Measurements from ENCODE around the gene RAB40B.

Gene RAB40B

GRCh38 chr17:82639628-82640027 is 58.9 kb downstream of the RAB40B start:
- DNase-seq (ENCODE audit: low read depth), result no peak
- Histone ChIP-seq H3K4me3 (ENCODE audit: low read length) (no peak overlapping the region), H3K9me3 (ENCODE audit: control insufficient read depth, low read length) (no peaks in the 10 kb centered on the region), H3K27me3 (replicated peaks; ENCODE audit: control insufficient read depth, insufficient read depth, low read length) (no peaks in the 10 kb centered on the region), H3K9ac (ENCODE audit: low read length) (no peak overlapping the region), H3K4me1 (ENCODE audit: control insufficient read depth, insufficient read depth, low read length) (no peaks in the 10 kb centered on the region), H3K36me3 (ENCODE audit: control insufficient read depth, insufficient read depth, low read length, severe bottlenecking) (peaks cover 49% of the 10 kb centered on the region)

GRCh38 chr17:82638183-82638773 is 60.2 kb downstream of the RAB40B start:
- peaks cover 43% of the 10 kb centered on the region for H3K36me3 ChIP-seq (ENCODE audit: control insufficient read depth, insufficient read depth, low read length, severe bottlenecking)
- no peaks in the 10 kb centered on the region for H3K9me3 ChIP-seq (ENCODE audit: control insufficient read depth, low read length)
- no peak overlapping the region for H3K9ac ChIP-seq (ENCODE audit: low read length)
- no peaks in the 10 kb centered on the region for H3K4me1 ChIP-seq (ENCODE audit: control insufficient read depth, insufficient read depth, low read length)
- H3K27me3 ChIP-seq (replicated peaks; ENCODE audit: control insufficient read depth, insufficient read depth, low read length), result no peaks in the 10 kb centered on the region
- no peak overlapping the region for H3K4me3 ChIP-seq (ENCODE audit: low read length)
- no peak for DNase-seq (ENCODE audit: low read depth)

GRCh38 chr17:82636626-82637598 is 61.6 kb downstream of the RAB40B start:
- Histone ChIP-seq H3K4me1 (ENCODE audit: control insufficient read depth, insufficient read depth, low read length) (no peaks in the 10 kb centered on the region), H3K4me3 (ENCODE audit: low read length) (no peak overlapping the region), H3K9ac (ENCODE audit: low read length) (no peak overlapping the region), H3K27me3 (replicated peaks; ENCODE audit: control insufficient read depth, insufficient read depth, low read length) (no peaks in the 10 kb centered on the region), H3K36me3 (ENCODE audit: control insufficient read depth, insufficient read depth, low read length, severe bottlenecking) (peaks cover 39% of the 10 kb centered on the region), H3K9me3 (ENCODE audit: control insufficient read depth, low read length) (no peaks in the 10 kb centered on the region)
- no peak for DNase-seq (ENCODE audit: low read depth)

GRCh38 chr17:82633343-82633742 is 65.2 kb downstream of the RAB40B start:
- no peak for DNase-seq (ENCODE audit: low read depth)
- Histone ChIP-seq H3K4me1 (ENCODE audit: control insufficient read depth, insufficient read depth, low read length) (no peaks in the 10 kb centered on the region), H3K4me3 (ENCODE audit: low read length) (no peak overlapping the region), H3K9ac (ENCODE audit: low read length) (no peak overlapping the region), H3K27me3 (replicated peaks; ENCODE audit: control insufficient read depth, insufficient read depth, low read length) (no peaks in the 10 kb centered on the region), H3K36me3 (ENCODE audit: control insufficient read depth, insufficient read depth, low read length, severe bottlenecking) (peaks cover 33% of the 10 kb centered on the region), H3K9me3 (ENCODE audit: control insufficient read depth, low read length) (no peaks in the 10 kb centered on the region)

GRCh38 chr17:82632451-82632850 is 66.0 kb downstream of the RAB40B start:
- Histone ChIP-seq H3K9me3 (ENCODE audit: control insufficient read depth, low read length) (no peaks in the 10 kb centered on the region), H3K36me3 (ENCODE audit: control insufficient read depth, insufficient read depth, low read length, severe bottlenecking) (peaks cover 42% of the 10 kb centered on the region)

GRCh38 chr17:82631544-82631943 is 67.0 kb downstream of the RAB40B start:
- Histone ChIP-seq H3K27me3 (replicated peaks; ENCODE audit: control insufficient read depth, insufficient read depth, low read length) (no peaks in the 10 kb centered on the region), H3K9ac (ENCODE audit: low read length) (no peak overlapping the region), H3K9me3 (ENCODE audit: control insufficient read depth, low read length) (no peaks in the 10 kb centered on the region), H3K4me3 (ENCODE audit: low read length) (no peak overlapping the region), H3K4me1 (ENCODE audit: control insufficient read depth, insufficient read depth, low read length) (no peaks in the 10 kb centered on the region), H3K36me3 (ENCODE audit: control insufficient read depth, insufficient read depth, low read length, severe bottlenecking) (peaks cover 51% of the 10 kb centered on the region)
- DNase-seq (ENCODE audit: low read depth), result no peak

More at GRCh38 chr17:82632451-82632850, 66.0 kb downstream of the RAB40B start:
- H3K27me3 ChIP-seq (replicated peaks; ENCODE audit: control insufficient read depth, insufficient read depth, low read length), result no peaks in the 10 kb centered on the region
- H3K4me3 ChIP-seq (ENCODE audit: low read length), result no peak overlapping the region
- H3K9ac ChIP-seq (ENCODE audit: low read length), result no peak overlapping the region
- H3K4me1 ChIP-seq (ENCODE audit: control insufficient read depth, insufficient read depth, low read length), result no peaks in the 10 kb centered on the region
- DNase-seq (ENCODE audit: low read depth), result no peak

- Histone ChIP-seq H3K9ac (ENCODE audit: low read length) (no peak overlapping the region), H3K9me3 (ENCODE audit: control insufficient read depth, low read length) (no peaks in the 10 kb centered on the region), H3K4me1 (ENCODE audit: control insufficient read depth, insufficient read depth, low read length) (no peaks in the 10 kb centered on the region), H3K36me3 (ENCODE audit: control insufficient read depth, insufficient read depth, low read length, severe bottlenecking) (peaks cover 58% of the 10 kb centered on the region), H3K4me3 (ENCODE audit: low read length) (no peak overlapping the region), H3K27me3 (replicated peaks; ENCODE audit: control insufficient read depth, insufficient read depth, low read length) (no peaks in the 10 kb centered on the region)
- no peak for DNase-seq (ENCODE audit: low read depth)
Observed at GRCh38 chr17:82630212-82630611, 68.3 kb downstream of the RAB40B start.

- DNase-seq (ENCODE audit: low read depth), result no peak
- Histone ChIP-seq H3K4me1 (ENCODE audit: control insufficient read depth, insufficient read depth, low read length) (no peaks in the 10 kb centered on the region), H3K9ac (ENCODE audit: low read length) (no peak overlapping the region), H3K36me3 (ENCODE audit: control insufficient read depth, insufficient read depth, low read length, severe bottlenecking) (peaks cover 62% of the 10 kb centered on the region), H3K27me3 (replicated peaks; ENCODE audit: control insufficient read depth, insufficient read depth, low read length) (no peaks in the 10 kb centered on the region), H3K4me3 (ENCODE audit: low read length) (no peak overlapping the region), H3K9me3 (ENCODE audit: control insufficient read depth, low read length) (no peaks in the 10 kb centered on the region)
Observed at GRCh38 chr17:82629748-82630147, 68.8 kb downstream of the RAB40B start.

- no peak for DNase-seq (ENCODE audit: low read depth)
- no peaks in the 10 kb centered on the region for H3K4me1 ChIP-seq (ENCODE audit: control insufficient read depth, insufficient read depth, low read length)
- H3K27me3 ChIP-seq (replicated peaks; ENCODE audit: control insufficient read depth, insufficient read depth, low read length), result no peaks in the 10 kb centered on the region
- H3K36me3 ChIP-seq (ENCODE audit: control insufficient read depth, insufficient read depth, low read length, severe bottlenecking), result peaks cover 56% of the 10 kb centered on the region
- no peaks in the 10 kb centered on the region for H3K9me3 ChIP-seq (ENCODE audit: control insufficient read depth, low read length)
- H3K4me3 ChIP-seq (ENCODE audit: low read length), result no peak overlapping the region
- H3K9ac ChIP-seq (ENCODE audit: low read length), result no peak overlapping the region
Observed at GRCh38 chr17:82627405-82627804, 71.1 kb downstream of the RAB40B start.

- Histone ChIP-seq H3K36me3 (ENCODE audit: control insufficient read depth, insufficient read depth, low read length, severe bottlenecking) (peaks cover 80% of the 10 kb centered on the region), H3K4me1 (ENCODE audit: control insufficient read depth, insufficient read depth, low read length) (no peaks in the 10 kb centered on the region), H3K4me3 (ENCODE audit: low read length) (no peak overlapping the region), H3K27me3 (replicated peaks; ENCODE audit: control insufficient read depth, insufficient read depth, low read length) (no peaks in the 10 kb centered on the region), H3K9ac (ENCODE audit: low read length) (no peak overlapping the region), H3K9me3 (ENCODE audit: control insufficient read depth, low read length) (no peaks in the 10 kb centered on the region)
- no peak for DNase-seq (ENCODE audit: low read depth)
Observed at GRCh38 chr17:82623707-82624106, 74.8 kb downstream of the RAB40B start.

- Histone ChIP-seq H3K36me3 (ENCODE audit: control insufficient read depth, insufficient read depth, low read length, severe bottlenecking) (peaks cover 84% of the 10 kb centered on the region), H3K4me3 (ENCODE audit: low read length) (no peak overlapping the region), H3K9me3 (ENCODE audit: control insufficient read depth, low read length) (no peaks in the 10 kb centered on the region), H3K27me3 (replicated peaks; ENCODE audit: control insufficient read depth, insufficient read depth, low read length) (no peaks in the 10 kb centered on the region), H3K9ac (ENCODE audit: low read length) (no peak overlapping the region), H3K4me1 (ENCODE audit: control insufficient read depth, insufficient read depth, low read length) (no peaks in the 10 kb centered on the region)
- DNase-seq (ENCODE audit: low read depth), result no peak
Observed at GRCh38 chr17:82619641-82620040, 78.9 kb downstream of the RAB40B start.

Data from adipocyte (in vitro differentiated cells).